GM12878 (cell line): ENCODE measurements around the gene HMG20B.

Source experiments
- CBFB ChIP-seq: IDR thresholded peaks from 2 replicates; pipeline ENCODE4 v1.6.1; 2016; ENCODE audit warnings: antibody characterized with exemption, low read depth
- CBX5 ChIP-seq: sonication (generic); IDR thresholded peaks from 2 replicates; pipeline ENCODE4 v1.6.1; 2016; ENCODE audit warnings: low read depth, moderate library complexity, mild to moderate bottlenecking, inconsistent platforms
- CTCF ChIP-seq, 3 experiments: IDR thresholded peaks in 2 of 3; conservative IDR thresholded peaks in 1 of 3; 2 replicates each; pipeline ENCODE4 v1.5.1; 2011; ENCODE audit warnings: low read depth in 3 of 3, low read length in 3 of 3, mild to moderate bottlenecking in 3 of 3, control low read depth in 2 of 3, moderate library complexity in 2 of 3, inconsistent platforms in 1 of 3, mixed read lengths in 1 of 3; ENCODE audit not compliant: control insufficient read depth in 2 of 3, insufficient read depth in 1 of 3; ENCODE audit errors: extremely low read depth in 1 of 3
- EGR1 ChIP-seq, 2 experiments: IDR thresholded peaks; 1 replicate in 1 of 2; 2 replicates in 1 of 2; pipeline ENCODE4 v1.6.1; 2011 to 2012; ENCODE audit warnings: low read depth in 2 of 2, low read length in 2 of 2, borderline replicate concordance in 1 of 2, mild to moderate bottlenecking in 1 of 2, moderate library complexity in 1 of 2
- EZH2 ChIP-seq: IDR thresholded peaks from 2 replicates; pipeline ENCODE4 v1.6.1; 2012; ENCODE audit warnings: low read depth, mild to moderate bottlenecking, control low read depth, inconsistent platforms, low read length, borderline replicate concordance; ENCODE audit not compliant: control insufficient read depth
- HDAC6 ChIP-seq: fragments of 200-600 bp; sonication (generic); IDR thresholded peaks from one replicate; pipeline ENCODE4 v1.8.0; 2017; ENCODE audit warnings: antibody characterized with exemption; ENCODE audit not compliant: unreplicated experiment
- JUND ChIP-seq: IDR thresholded peaks from 2 replicates; pipeline ENCODE4 v1.6.1; 2012; ENCODE audit warnings: low read depth, mild to moderate bottlenecking, low read length, improper control_type of control experiment, moderate library complexity
- KDM1A ChIP-seq: fragments of 200-600 bp; sonication (generic); IDR thresholded peaks from 2 replicates; pipeline ENCODE4 v1.6.1; 2016; ENCODE audit warnings: borderline replicate concordance
- MTA2 ChIP-seq: fragments of 450-650 bp; IDR thresholded peaks from 2 replicates; pipeline ENCODE4 v1.6.1; 2016; ENCODE audit warnings: low read depth, mild to moderate bottlenecking, moderate library complexity
- MXI1 ChIP-seq: fragments of 150-350 bp; IDR thresholded peaks from 2 replicates; pipeline ENCODE4 v1.6.1; 2011; ENCODE audit warnings: low read depth, mild to moderate bottlenecking, inconsistent platforms, low read length, improper control_type of control experiment
- MYC ChIP-seq: IDR thresholded peaks from 2 replicates; pipeline ENCODE4 v1.6.1; 2011; ENCODE audit warnings: mild to moderate bottlenecking, low read length, moderate library complexity, inconsistent platforms; ENCODE audit not compliant: insufficient read depth, insufficient replicate concordance, insufficient read length, severe bottlenecking
- POLR2AphosphoS5 ChIP-seq: IDR thresholded peaks from 2 replicates; pipeline ENCODE4 v1.6.1; 2011; ENCODE audit warnings: mild to moderate bottlenecking, low read length, inconsistent platforms
- RCOR1 ChIP-seq: conservative IDR thresholded peaks from 2 replicates; pipeline ENCODE4 v1.6.1; 2012; ENCODE audit warnings: low read depth, low read length, improper control_type of control experiment
- USF2 ChIP-seq: IDR thresholded peaks from 2 replicates; pipeline ENCODE4 v1.6.1; 2011; ENCODE audit warnings: low read depth, low read length, improper control_type of control experiment, borderline replicate concordance

GRCh38 chr19:3612330-3612729, 39.6 kb downstream of the HMG20B start:
- TF ChIP-seq POLR2AphosphoS5 (no peak), MXI1 (no peak), JUND (no peak), EZH2 (no peak), CTCF (IDR thresholded peaks at IDR 0.05 in 2 of 3, conservative IDR thresholded peaks at IDR 0.05 in 1 of 3; ENCODE audit: control insufficient read depth in 2 of 3, extremely low read depth in 1 of 3, insufficient read depth in 1 of 3, low read depth in 3 of 3, low read length in 3 of 3) (no peak), CBFB (no peak), MTA2 (no peak), USF2 (no peak), CBX5 (no peak), KDM1A (no peak), HDAC6 (no peak), EGR1 (IDR thresholded peaks at IDR 0.05; ENCODE audit: borderline replicate concordance in 1 of 2, low read depth in 2 of 2, low read length in 2 of 2) (no peak), RCOR1 (no peak), MYC (no peak)
